H54 (cell line): ENCODE measurements around the gene TPD52L2.
"Not testable (repeated sequence)": the region's sequence is repeated elsewhere in the genome, so short reads cannot be mapped to it uniquely, and the experiment has no call there.

ENCODE experiments used
- DNase-seq: peaks from one replicate; pipeline ENCODE4 v3.0.0; 2011; ENCODE audit warnings: low spot score, mixed read lengths; ENCODE audit not compliant: insufficient read length
- FAIRE-seq: peaks from 3 replicates; lab custom pipeline; 2011; peaks lifted over from hg19 to GRCh38; lab: Jason Lieb, UNC
- POLR2A ChIP-seq: IDR thresholded peaks from 2 replicates; pipeline ENCODE4 v1.6.1; 2011; ENCODE audit warnings: low read depth, mild to moderate bottlenecking, low read length

The TPD52L2 gene

GRCh38 chr20:63917811-63918210 lies 52.7 kb downstream of the TPD52L2 start:
- FAIRE-seq, result no peak
- DNase-seq, result no peak
- no peak for TF ChIP-seq POLR2A

GRCh38 chr20:63919130-63919529 lies 54.1 kb downstream of the TPD52L2 start:
- no peak for TF ChIP-seq POLR2A
- FAIRE-seq (no peak), DNase-seq (no peak)

- DNase-seq, result no peak
- FAIRE-seq, result no peak
- TF ChIP-seq POLR2A, result no peak
Measured at GRCh38 chr20:63920226-63920625, 55.2 kb downstream of the TPD52L2 start.

GRCh38 chr20:63923651-63924050 lies 58.6 kb downstream of the TPD52L2 start:
- no peak for TF ChIP-seq POLR2A
- FAIRE-seq (no peak), DNase-seq (no peak)

- no peak for DNase-seq
- TF ChIP-seq POLR2A, result no peak
- FAIRE-seq, result no peak
Measured at GRCh38 chr20:63924241-63924640, 59.2 kb downstream of the TPD52L2 start.

- FAIRE-seq (no peak), DNase-seq (no peak)
- TF ChIP-seq POLR2A, result no peak
Measured at GRCh38 chr20:63926298-63926697, 61.2 kb downstream of the TPD52L2 start.

- FAIRE-seq (no peak), DNase-seq (no peak)
- TF ChIP-seq POLR2A, result no peak
Measured at GRCh38 chr20:63929071-63929470, 64.0 kb downstream of the TPD52L2 start.

- FAIRE-seq, DNase-seq: not testable (repeated sequence)
Measured at GRCh38 chr20:63929473-63929883, 64.4 kb downstream of the TPD52L2 start.

- no peak for TF ChIP-seq POLR2A
- FAIRE-seq (no peak), DNase-seq (no peak)
Measured at GRCh38 chr20:63930971-63931553, 66.0 kb downstream of the TPD52L2 start.

- TF ChIP-seq POLR2A, result no peak
- FAIRE-seq (no peak), DNase-seq (no peak)
Measured at GRCh38 chr20:63931735-63932134, 66.7 kb downstream of the TPD52L2 start.

GRCh38 chr20:63932606-63933160 lies 67.6 kb downstream of the TPD52L2 start:
- FAIRE-seq (no peak), DNase-seq (no peak)
- TF ChIP-seq POLR2A, result no peak

GRCh38 chr20:63933646-63934045 lies 68.6 kb downstream of the TPD52L2 start:
- no peak for DNase-seq

GRCh38 chr20:63934271-63935068 lies 69.4 kb downstream of the TPD52L2 start:
- no peak for DNase-seq
- TF ChIP-seq POLR2A, result no peak
- FAIRE-seq, result no peak

More at GRCh38 chr20:63933646-63934045, 68.6 kb downstream of the TPD52L2 start:
- TF ChIP-seq POLR2A, result no peak
- no peak for FAIRE-seq

GRCh38 chr20:63935447-63935846 lies 70.4 kb downstream of the TPD52L2 start:
- TF ChIP-seq POLR2A, result no peak
- no peak for FAIRE-seq
- DNase-seq, result no peak
